Common myeloid progenitor, CD34-positive (primary cell): ENCODE results near the gene MAN2A1.

Source experiments
- CTCF ChIA-PET: fragments of 350-600 bp; sonication (Branson Sonifier 250); formaldehyde crosslinking; loops from one replicate; lab custom pipeline; 2021; ENCODE audit warnings: antibody characterized with exemption; lab: Charles Lee
- POLR2A ChIA-PET: fragments of 350-600 bp; sonication (Branson Sonifier 250); formaldehyde crosslinking; loops from one replicate; lab custom pipeline; 2021; ENCODE audit warnings: antibody characterized with exemption; lab: Charles Lee
- DNase-seq, 3 donors: peaks; one replicate each; pipeline versions ENCODE4 v3.0.0 to v3.0.0-alpha.2; 2013
- H3K27ac ChIP-seq, 2 experiments: 1 replicate in 1 of 2; 2 replicates in 1 of 2; pipeline ENCODE4 v1.7.0; 2013; ENCODE audit warnings: inconsistent platforms in 2 of 2, low read length in 2 of 2, mild to moderate bottlenecking in 2 of 2, low read depth in 1 of 2, moderate library complexity in 1 of 2; ENCODE audit not compliant: severe bottlenecking in 2 of 2, insufficient read depth in 1 of 2, poor library complexity in 1 of 2
- H3K27me3 ChIP-seq, 5 experiments: replicated peaks in 2 of 5; 1 replicate in 3 of 5; 2 replicates in 2 of 5; pipeline versions ENCODE4 v1.6.1 to v1.7.0; 2013; ENCODE audit warnings: low read length in 4 of 5, mild to moderate bottlenecking in 2 of 5, moderate library complexity in 2 of 5, inconsistent platforms in 1 of 5; ENCODE audit not compliant: insufficient read depth in 5 of 5, control insufficient read depth in 4 of 5
- H3K36me3 ChIP-seq, 4 experiments: 1 replicate in 2 of 4; 2 replicates in 2 of 4; pipeline versions ENCODE4 v1.6.1 to v1.7.0; 2013; ENCODE audit warnings: low read length in 3 of 4, control low read depth in 1 of 4, mild to moderate bottlenecking in 1 of 4; ENCODE audit not compliant: control insufficient read depth in 4 of 4, insufficient read depth in 4 of 4
- H3K4me1 ChIP-seq, 4 experiments: 1 replicate in 3 of 4; 2 replicates in 1 of 4; pipeline versions ENCODE4 v1.6.1 to v1.7.1; 2013; ENCODE audit warnings: low read length in 3 of 4, mild to moderate bottlenecking in 3 of 4, control low read depth in 1 of 4, inconsistent platforms in 1 of 4, moderate library complexity in 1 of 4; ENCODE audit not compliant: control insufficient read depth in 4 of 4, insufficient read depth in 4 of 4; ENCODE audit errors: control extremely low read depth in 1 of 4
- H3K4me3 ChIP-seq, 7 experiments: 1 replicate in 4 of 7; 2 replicates in 3 of 7; pipeline versions ENCODE4 v1.5.1 to v1.7.0; 2013; ENCODE audit warnings: mild to moderate bottlenecking in 7 of 7, low read length in 6 of 7, moderate library complexity in 6 of 7, inconsistent platforms in 2 of 7, low read depth in 2 of 7, control low read depth in 1 of 7; ENCODE audit not compliant: insufficient read depth in 4 of 7, control insufficient read depth in 1 of 7; ENCODE audit errors: extremely low read depth in 1 of 7
- H3K9me3 ChIP-seq, 5 experiments: 1 replicate in 4 of 5; 2 replicates in 1 of 5; pipeline versions ENCODE4 v1.6.1 to v1.7.1; 2013; ENCODE audit warnings: low read length in 4 of 5, mild to moderate bottlenecking in 2 of 5, inconsistent platforms in 1 of 5, low read depth in 1 of 5, moderate library complexity in 1 of 5; ENCODE audit not compliant: control insufficient read depth in 4 of 5, insufficient read depth in 2 of 5; ENCODE audit errors: control extremely low read depth in 1 of 5
- WGBS: methylation state at CpG from one replicate; pipeline ENCODE4 v1.1.5; 2013; ENCODE audit not compliant: insufficient coverage; 5-methylcytosine and 5-hydroxymethylcytosine counted together

The MAN2A1 gene

GRCh38 chr5:109836280-109836679 lies 146.6 kb downstream of the MAN2A1 start:
- Histone ChIP-seq H3K9me3 (no peaks in the 10 kb centered on the region), H3K27ac (no peak overlapping the region), H3K4me1 (no peaks in the 10 kb centered on the region), H3K4me3 (no peak overlapping the region), H3K36me3 (peaks cover 0 to 23% (median 18%) of the 10 kb centered on the region in 4 experiments), H3K27me3 (no peaks in the 10 kb centered on the region)
- no peak for DNase-seq
- POLR2A ChIA-PET = no interaction called here
- CTCF ChIA-PET = interaction anchor here (1.4 kb wide), 1 partner anchor 67 kb away, joined by 3 read pairs; no protein-coding TSS in a partner anchor
- WGBS = 100% methylated on average over 4 of the region's 8 CpGs

DNA sequence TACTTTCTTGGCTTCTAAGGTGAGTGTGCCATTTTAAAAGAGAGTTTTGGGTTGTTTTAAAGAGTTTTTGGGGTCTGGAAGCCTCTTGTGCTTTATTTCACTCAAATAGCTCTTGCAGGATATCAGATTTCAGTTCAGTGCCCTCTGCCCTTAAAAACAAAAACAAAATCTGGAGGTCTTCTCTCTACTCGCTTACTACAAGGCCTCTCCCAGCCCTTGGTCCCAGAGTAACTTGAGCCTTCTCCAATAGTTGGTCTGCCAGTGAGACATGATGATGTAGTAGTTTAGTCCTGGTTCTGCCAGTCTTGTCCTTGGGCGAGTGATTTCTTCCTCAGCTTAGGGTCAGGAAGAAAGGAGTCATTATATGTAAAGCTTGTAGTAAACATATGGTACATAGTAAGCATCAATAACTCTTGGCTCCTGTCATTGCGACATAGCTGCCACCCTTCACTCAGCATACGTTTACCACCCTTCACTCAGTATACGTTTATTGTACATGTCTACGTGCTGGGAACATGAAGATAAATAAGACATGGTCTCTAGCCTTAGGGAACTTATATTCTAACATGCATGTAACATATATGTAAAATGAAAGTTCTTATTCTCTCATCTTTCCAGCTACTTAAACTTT lies 147.6 kb downstream of the MAN2A1 start:
- Histone ChIP-seq H3K36me3 (peaks cover 0 to 26% (median 18%) of the 10 kb centered on the region in 4 experiments), H3K9me3 (no peaks in the 10 kb centered on the region), H3K4me1 (no peaks in the 10 kb centered on the region), H3K27me3 (no peaks in the 10 kb centered on the region), H3K27ac (no peak overlapping the region), H3K4me3 (no peak overlapping the region)
- 100% methylated on average over 3 of the region's 6 CpGs for WGBS
- DNase-seq = no peak
- ChIA-PET CTCF (interaction anchor here (1.4 kb wide), 1 partner anchor 68 kb away, joined by 3 read pairs; no protein-coding TSS in a partner anchor), POLR2A (no interaction called here)

DNA sequence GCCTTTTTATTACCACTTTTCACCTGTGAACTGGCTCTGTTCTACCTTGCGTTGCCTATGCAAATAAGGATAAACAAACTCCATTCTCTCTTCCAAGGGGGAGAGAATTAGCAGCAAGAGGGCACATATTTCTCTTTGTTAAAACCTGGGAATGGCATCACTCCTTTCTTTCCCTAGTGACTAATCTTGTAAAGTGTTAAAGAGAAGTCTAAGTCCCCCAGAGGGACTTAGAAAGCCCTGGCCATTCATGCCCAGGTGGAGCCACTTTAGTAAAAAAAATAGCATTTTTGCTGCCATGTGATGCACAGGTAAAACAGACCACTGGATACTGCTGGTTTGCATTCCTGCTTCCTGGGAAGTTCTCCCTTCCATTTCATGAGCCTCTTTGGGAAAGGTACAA lies 148.4 kb downstream of the MAN2A1 start:
- no CpG with 5 or more reads among the region's 1 CpG for WGBS
- ChIA-PET CTCF (no interaction called here), POLR2A (no interaction called here)
- Histone ChIP-seq H3K4me1 (no peaks in the 10 kb centered on the region), H3K27me3 (no peaks in the 10 kb centered on the region), H3K27ac (no peak overlapping the region), H3K9me3 (no peaks in the 10 kb centered on the region), H3K36me3 (peaks cover 2 to 32% (median 18%) of the 10 kb centered on the region in 4 experiments), H3K4me3 (no peak overlapping the region)
- no peak for DNase-seq

- Histone ChIP-seq H3K4me3 (no peak overlapping the region), H3K27ac (no peak overlapping the region), H3K4me1 (no peaks in the 10 kb centered on the region), H3K36me3 (peaks cover 9 to 46% (median 31%) of the 10 kb centered on the region in 4 experiments), H3K9me3 (peaks cover 0 to 1% (median 0%) of the 10 kb centered on the region in 5 experiments), H3K27me3 (no peaks in the 10 kb centered on the region)
- POLR2A ChIA-PET = no interaction called here
- CTCF ChIA-PET = interaction anchor here (0.7 kb wide), 1 partner anchor 66 kb away, joined by 3 read pairs; no protein-coding TSS in a partner anchor
- peak in 2 of 3 donors; percentile 23 to 26 for DNase-seq
- no CpG with 5 or more reads among the region's 4 CpGs for WGBS
Measured at GRCh38 chr5:109844148-109844547, 154.4 kb downstream of the MAN2A1 start.

DNA sequence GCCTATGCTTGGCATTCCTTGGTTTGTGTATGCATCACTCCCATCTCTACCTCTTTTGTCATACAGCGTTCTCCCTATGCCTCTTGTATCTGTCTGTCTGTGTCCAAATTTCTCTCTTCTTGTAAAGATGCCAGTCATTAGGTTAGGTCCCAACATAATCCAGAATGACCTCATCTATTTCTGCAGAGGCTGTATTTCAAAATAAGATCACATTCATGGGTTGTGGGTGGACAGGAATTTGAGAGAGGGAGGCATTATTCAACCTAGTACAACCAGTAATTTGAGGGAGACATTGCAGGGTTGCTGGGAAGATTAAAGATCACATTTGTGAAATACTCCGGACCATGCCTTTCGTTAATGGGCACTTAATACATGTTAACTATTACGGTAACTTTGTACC lies 155.0 kb downstream of the MAN2A1 start:
- Histone ChIP-seq H3K9me3 (peaks cover 0 to 1% (median 0%) of the 10 kb centered on the region in 5 experiments), H3K27ac (no peak overlapping the region), H3K4me3 (no peak overlapping the region), H3K4me1 (no peaks in the 10 kb centered on the region), H3K27me3 (no peaks in the 10 kb centered on the region), H3K36me3 (peaks cover 12 to 49% (median 33%) of the 10 kb centered on the region in 4 experiments)
- 38% methylated on average over 1 of the region's 4 CpGs for WGBS
- CTCF ChIA-PET = no interaction called here
- POLR2A ChIA-PET = no interaction called here
- DNase-seq = no peak

DNA sequence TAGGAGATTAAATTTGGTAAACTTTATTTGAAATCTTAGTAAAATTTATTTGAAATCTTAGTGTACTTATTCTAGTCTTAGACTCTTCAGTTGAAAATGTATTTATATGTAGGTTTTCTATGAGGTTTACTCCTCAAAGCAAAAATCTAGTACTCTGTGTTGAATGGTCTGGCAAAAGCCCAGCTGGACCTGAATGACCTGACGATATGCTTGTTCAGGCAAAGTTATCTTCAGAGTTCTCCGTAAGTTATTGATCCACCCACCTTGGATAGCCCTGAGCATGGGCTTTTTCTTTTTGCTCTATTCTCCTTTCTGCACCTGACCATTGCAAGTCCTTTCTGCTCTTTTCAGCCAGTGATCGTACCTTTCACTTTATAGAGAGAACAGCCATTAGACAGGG lies 158.4 kb downstream of the MAN2A1 start:
- ChIA-PET POLR2A (interaction anchor here (0.7 kb wide), 1 partner anchor 133 kb away, joined by 3 read pairs; no protein-coding TSS in a partner anchor), CTCF (no interaction called here)
- WGBS = 100% methylated on average over 3 of the region's 3 CpGs
- H3K4me3 ChIP-seq = no peak overlapping the region
- H3K9me3 ChIP-seq = peaks cover 0 to 6% (median 2%) of the 10 kb centered on the region in 5 experiments
- no peak overlapping the region for H3K27ac ChIP-seq
- no peaks in the 10 kb centered on the region for H3K4me1 ChIP-seq
- no peaks in the 10 kb centered on the region for H3K27me3 ChIP-seq
- peaks cover 21 to 47% (median 34%) of the 10 kb centered on the region in 4 experiments for H3K36me3 ChIP-seq
- no peak for DNase-seq

GRCh38 chr5:109849478-109850088 lies 159.9 kb downstream of the MAN2A1 start:
- no peak for DNase-seq
- H3K36me3 ChIP-seq = peaks cover 24 to 45% (median 34%) of the 10 kb centered on the region in 4 experiments
- H3K27ac ChIP-seq = no peak overlapping the region
- no peaks in the 10 kb centered on the region for H3K4me1 ChIP-seq
- CTCF ChIA-PET = no interaction called here
- H3K9me3 ChIP-seq = peaks cover 0 to 6% (median 2%) of the 10 kb centered on the region in 5 experiments
- WGBS = 89% methylated on average over 4 of the region's 4 CpGs
- POLR2A ChIA-PET = no interaction called here
- H3K27me3 ChIP-seq = no peaks in the 10 kb centered on the region
- H3K4me3 ChIP-seq = no peak overlapping the region
